ENCODE results near the gene OCA2.

Gene OCA2

DNA sequence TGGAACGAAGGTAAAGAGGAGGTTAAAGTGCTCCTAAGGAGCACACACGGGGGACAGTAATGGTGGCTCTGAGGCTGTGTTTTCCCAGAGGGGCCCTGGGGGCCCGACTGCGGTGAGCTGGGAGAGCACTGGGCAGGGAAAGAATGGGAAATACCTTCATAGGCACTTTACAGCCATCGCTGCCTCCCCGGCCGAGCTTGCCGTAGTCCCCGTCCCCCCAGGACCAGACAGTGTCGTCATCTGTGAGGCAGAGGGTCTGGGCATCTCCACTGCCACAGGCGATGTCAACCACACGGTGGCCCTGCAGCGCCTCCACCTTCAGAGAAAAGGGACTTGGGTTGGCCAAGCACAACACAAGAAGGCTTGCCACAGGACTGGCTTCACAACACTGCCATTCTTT, 32.8 kb upstream of the OCA2 start:
- H3F3A ChIP-seq (ENCODE audit: insufficient read depth, low read length), result no peaks in the 10 kb centered on the region; the same call in 1 of the 2 replicates
- peaks cover 3% of the 10 kb centered on the region; the same call in 1 of the 2 replicates for H3K36me3 ChIP-seq (replicated peaks; ENCODE audit: insufficient read depth, low read length)
- no peak overlapping the region for H3K27ac ChIP-seq (ENCODE audit: low read length)

DNA sequence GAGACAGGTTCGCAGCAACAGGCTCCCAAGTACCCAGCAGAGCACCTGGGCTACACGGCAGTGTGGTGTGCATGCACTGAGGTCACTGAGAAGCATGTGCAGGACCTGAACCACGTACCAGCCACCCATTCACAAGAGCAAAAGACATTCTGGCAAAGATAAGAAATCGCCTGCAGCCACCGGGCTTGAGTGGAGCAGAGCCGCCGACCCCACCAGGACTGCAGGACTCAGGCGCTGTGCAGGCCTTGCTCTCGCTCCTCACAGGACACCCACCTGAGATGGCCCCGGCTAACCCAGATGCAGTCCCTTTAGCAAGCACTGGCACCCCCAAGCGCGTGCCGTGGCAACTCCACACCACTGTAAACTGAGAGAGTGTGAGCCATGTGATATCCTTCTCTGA, 32.3 kb upstream of the OCA2 start:
- Histone ChIP-seq H3K9ac (ENCODE audit: low read length) (no peak overlapping the region), H3K4me3 (ENCODE audit: low read length) (no peak overlapping the region), H3K9me3 (replicated peaks; ENCODE audit: insufficient read depth, low read length) (no peaks in the 10 kb centered on the region), H3K9me2 (replicated peaks; ENCODE audit: insufficient read depth, low read length) (no peaks in the 10 kb centered on the region), H3K36me3 (replicated peaks; ENCODE audit: insufficient read depth, low read length) (peaks cover 3% of the 10 kb centered on the region; the same call in 1 of the 2 replicates), H3F3A (ENCODE audit: insufficient read depth, low read length) (no peaks in the 10 kb centered on the region; the same call in 1 of the 2 replicates), H3K4me2 (ENCODE audit: low read depth, low read length) (no peak overlapping the region), H3K4me1 (ENCODE audit: low read length) (peaks cover 1% of the 10 kb centered on the region), H2AFZ (ENCODE audit: low read length) (no peak overlapping the region), H3K79me2 (ENCODE audit: low read length) (no peaks in the 10 kb centered on the region), H3K27ac (ENCODE audit: low read length) (no peak overlapping the region), H4K20me1 (ENCODE audit: insufficient read depth, low read length) (no peaks in the 10 kb centered on the region), H3K27me3 (replicated peaks; ENCODE audit: insufficient read depth, low read length) (no peaks in the 10 kb centered on the region)
- no peak for TF ChIP-seq EZH2 (optimal IDR thresholded peaks at IDR 0.05; ENCODE audit: low read depth, low read length)
- TF ChIP-seq, protein P1, sequence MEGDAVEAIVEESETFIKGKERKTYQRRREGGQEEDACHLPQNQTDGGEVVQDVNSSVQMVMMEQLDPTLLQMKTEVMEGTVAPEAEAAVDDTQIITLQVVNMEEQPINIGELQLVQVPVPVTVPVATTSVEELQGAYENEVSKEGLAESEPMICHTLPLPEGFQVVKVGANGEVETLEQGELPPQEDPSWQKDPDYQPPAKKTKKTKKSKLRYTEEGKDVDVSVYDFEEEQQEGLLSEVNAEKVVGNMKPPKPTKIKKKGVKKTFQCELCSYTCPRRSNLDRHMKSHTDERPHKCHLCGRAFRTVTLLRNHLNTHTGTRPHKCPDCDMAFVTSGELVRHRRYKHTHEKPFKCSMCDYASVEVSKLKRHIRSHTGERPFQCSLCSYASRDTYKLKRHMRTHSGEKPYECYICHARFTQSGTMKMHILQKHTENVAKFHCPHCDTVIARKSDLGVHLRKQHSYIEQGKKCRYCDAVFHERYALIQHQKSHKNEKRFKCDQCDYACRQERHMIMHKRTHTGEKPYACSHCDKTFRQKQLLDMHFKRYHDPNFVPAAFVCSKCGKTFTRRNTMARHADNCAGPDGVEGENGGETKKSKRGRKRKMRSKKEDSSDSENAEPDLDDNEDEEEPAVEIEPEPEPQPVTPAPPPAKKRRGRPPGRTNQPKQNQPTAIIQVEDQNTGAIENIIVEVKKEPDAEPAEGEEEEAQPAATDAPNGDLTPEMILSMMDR (IDR thresholded peaks at IDR 0.05; ENCODE audit: low read length), result no peak
- no peak for TF ChIP-seq EZH2phosphoT487 (IDR thresholded peaks at IDR 0.05; ENCODE audit: low read length)
- DNase-seq, result no peak

More for the DNA sequence above, 32.8 kb upstream of the OCA2 start:
- Histone ChIP-seq H3K9me2 (replicated peaks; ENCODE audit: insufficient read depth, low read length) (no peaks in the 10 kb centered on the region), H3K9me3 (replicated peaks; ENCODE audit: insufficient read depth, low read length) (no peaks in the 10 kb centered on the region), H3K4me1 (ENCODE audit: low read length) (peaks cover 6% of the 10 kb centered on the region), H4K20me1 (ENCODE audit: insufficient read depth, low read length) (no peaks in the 10 kb centered on the region), H3K27me3 (replicated peaks; ENCODE audit: insufficient read depth, low read length) (no peaks in the 10 kb centered on the region), H2AFZ (ENCODE audit: low read length) (no peak overlapping the region), H3K79me2 (ENCODE audit: low read length) (no peaks in the 10 kb centered on the region), H3K9ac (ENCODE audit: low read length) (no peak overlapping the region), H3K4me2 (ENCODE audit: low read depth, low read length) (no peak overlapping the region), H3K4me3 (ENCODE audit: low read length) (no peak overlapping the region)
- TF ChIP-seq, protein P1 (IDR thresholded peaks at IDR 0.05; ENCODE audit: low read length), result no peak
- TF ChIP-seq EZH2 (optimal IDR thresholded peaks at IDR 0.05; ENCODE audit: low read depth, low read length) (no peak), EZH2phosphoT487 (IDR thresholded peaks at IDR 0.05; ENCODE audit: low read length) (no peak)
- DNase-seq, result no peak

DNA sequence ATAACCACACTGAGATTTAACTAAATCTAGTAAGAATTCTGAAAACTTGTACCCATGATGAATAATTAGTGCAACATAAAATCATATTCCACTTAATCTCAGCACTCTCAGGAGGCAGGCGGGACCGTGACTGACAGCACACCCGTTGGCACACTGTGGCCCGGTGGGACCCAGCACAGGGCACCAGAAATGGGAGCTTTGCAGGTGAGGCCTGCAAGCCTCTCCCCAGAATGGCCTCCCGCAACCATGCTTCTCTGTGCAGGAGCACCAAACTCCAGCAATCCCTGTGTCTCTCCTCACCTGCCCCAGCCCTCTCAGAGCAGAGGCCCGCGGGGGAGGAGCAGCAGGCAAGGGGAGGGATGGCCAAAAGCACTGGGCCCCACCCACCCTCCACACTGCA, 31.5 kb upstream of the OCA2 start:
- Histone ChIP-seq H3K4me2 (ENCODE audit: low read depth, low read length) (no peak overlapping the region), H3K9ac (ENCODE audit: low read length) (no peak overlapping the region), H3K9me3 (replicated peaks; ENCODE audit: insufficient read depth, low read length) (no peaks in the 10 kb centered on the region), H3K79me2 (ENCODE audit: low read length) (no peaks in the 10 kb centered on the region), H3K9me2 (replicated peaks; ENCODE audit: insufficient read depth, low read length) (no peaks in the 10 kb centered on the region), H4K20me1 (ENCODE audit: insufficient read depth, low read length) (no peaks in the 10 kb centered on the region), H2AFZ (ENCODE audit: low read length) (no peak overlapping the region), H3K27me3 (replicated peaks; ENCODE audit: insufficient read depth, low read length) (no peaks in the 10 kb centered on the region), H3K27ac (ENCODE audit: low read length) (no peak overlapping the region), H3K36me3 (replicated peaks; ENCODE audit: insufficient read depth, low read length) (peaks cover 3% of the 10 kb centered on the region; the same call in 1 of the 2 replicates), H3F3A (ENCODE audit: insufficient read depth, low read length) (no peaks in the 10 kb centered on the region), H3K4me3 (ENCODE audit: low read length) (no peak overlapping the region), H3K4me1 (ENCODE audit: low read length) (no peaks in the 10 kb centered on the region)
- no peak for DNase-seq
- TF ChIP-seq EZH2 (optimal IDR thresholded peaks at IDR 0.05; ENCODE audit: low read depth, low read length) (no peak), EZH2phosphoT487 (IDR thresholded peaks at IDR 0.05; ENCODE audit: low read length) (no peak)
- TF ChIP-seq, protein P1 (IDR thresholded peaks at IDR 0.05; ENCODE audit: low read length), result no peak
